ENCODE results near the gene PPP1CA.
A peak's percentile ranks its signal among the peaks of the same experiment; 100 is the strongest.

PPP1CA gene

DNA sequence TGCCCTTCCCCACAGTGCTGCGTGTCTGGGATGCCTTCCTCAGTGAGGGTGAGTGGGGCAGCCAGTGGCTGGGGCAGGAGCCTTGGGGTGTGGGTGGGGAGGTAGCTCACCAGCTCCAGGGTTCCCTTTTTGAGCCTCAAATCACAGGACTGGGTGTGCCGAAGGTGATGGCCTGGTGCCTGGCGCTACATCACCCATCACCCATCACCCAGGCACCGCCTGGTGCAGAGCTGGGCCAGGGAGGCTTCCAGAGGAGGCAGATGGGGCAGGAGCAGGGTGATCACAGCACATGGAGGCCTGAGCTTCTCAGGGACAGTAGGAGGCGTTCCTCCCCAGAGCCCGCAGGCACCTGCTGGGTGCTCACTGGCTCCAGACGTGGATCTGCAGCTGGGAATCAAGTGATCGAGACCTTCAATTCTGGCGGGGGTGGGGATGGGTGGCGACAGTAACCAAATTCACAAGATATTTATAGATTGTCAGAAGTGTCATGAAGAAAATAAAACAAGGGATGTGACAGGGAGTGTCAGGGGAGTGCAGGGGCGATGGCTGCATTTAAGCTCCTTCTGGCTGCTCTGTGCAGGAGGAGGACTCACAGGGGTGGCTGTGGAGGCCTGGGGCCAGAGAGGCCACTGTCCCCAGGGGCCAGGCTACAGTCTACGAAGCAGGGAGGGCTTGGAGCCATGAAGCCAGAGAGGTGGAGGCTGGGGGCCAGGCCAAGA lies 5.5 kb upstream of the PPP1CA start:
- TF ChIP-seq, protein P1, sequence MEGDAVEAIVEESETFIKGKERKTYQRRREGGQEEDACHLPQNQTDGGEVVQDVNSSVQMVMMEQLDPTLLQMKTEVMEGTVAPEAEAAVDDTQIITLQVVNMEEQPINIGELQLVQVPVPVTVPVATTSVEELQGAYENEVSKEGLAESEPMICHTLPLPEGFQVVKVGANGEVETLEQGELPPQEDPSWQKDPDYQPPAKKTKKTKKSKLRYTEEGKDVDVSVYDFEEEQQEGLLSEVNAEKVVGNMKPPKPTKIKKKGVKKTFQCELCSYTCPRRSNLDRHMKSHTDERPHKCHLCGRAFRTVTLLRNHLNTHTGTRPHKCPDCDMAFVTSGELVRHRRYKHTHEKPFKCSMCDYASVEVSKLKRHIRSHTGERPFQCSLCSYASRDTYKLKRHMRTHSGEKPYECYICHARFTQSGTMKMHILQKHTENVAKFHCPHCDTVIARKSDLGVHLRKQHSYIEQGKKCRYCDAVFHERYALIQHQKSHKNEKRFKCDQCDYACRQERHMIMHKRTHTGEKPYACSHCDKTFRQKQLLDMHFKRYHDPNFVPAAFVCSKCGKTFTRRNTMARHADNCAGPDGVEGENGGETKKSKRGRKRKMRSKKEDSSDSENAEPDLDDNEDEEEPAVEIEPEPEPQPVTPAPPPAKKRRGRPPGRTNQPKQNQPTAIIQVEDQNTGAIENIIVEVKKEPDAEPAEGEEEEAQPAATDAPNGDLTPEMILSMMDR (IDR thresholded peaks at IDR 0.05; ENCODE audit: low read depth, low read length), result peak; percentile 8; the same call in 1 of the 2 replicates
- TF ChIP-seq EZH2phosphoT487 (IDR thresholded peaks at IDR 0.05; ENCODE audit: low read depth), result no peak
- Histone ChIP-seq H4K20me1 (ENCODE audit: insufficient read depth, low read length) (no peaks in the 10 kb centered on the region), H3K36me3 (replicated peaks; ENCODE audit: low read depth, low read length) (no peaks in the 10 kb centered on the region), H3K9ac (ENCODE audit: low read length) (no peak overlapping the region), H3K79me2 (ENCODE audit: low read length) (no peaks in the 10 kb centered on the region), H2AFZ (ENCODE audit: low read depth, low read length) (no peak overlapping the region), H3K4me2 (ENCODE audit: low read length) (no peak overlapping the region), H3K9me3 (ENCODE audit: insufficient read depth, low read length) (no peaks in the 10 kb centered on the region), H3K27me3 (ENCODE audit: low read depth, low read length) (peaks cover 9% of the 10 kb centered on the region), H3K4me3 (ENCODE audit: low read length) (no peak overlapping the region), H3K4me1 (ENCODE audit: low read length) (peaks cover 53% of the 10 kb centered on the region), H3K27ac (ENCODE audit: low read length) (no peak overlapping the region)

DNA sequence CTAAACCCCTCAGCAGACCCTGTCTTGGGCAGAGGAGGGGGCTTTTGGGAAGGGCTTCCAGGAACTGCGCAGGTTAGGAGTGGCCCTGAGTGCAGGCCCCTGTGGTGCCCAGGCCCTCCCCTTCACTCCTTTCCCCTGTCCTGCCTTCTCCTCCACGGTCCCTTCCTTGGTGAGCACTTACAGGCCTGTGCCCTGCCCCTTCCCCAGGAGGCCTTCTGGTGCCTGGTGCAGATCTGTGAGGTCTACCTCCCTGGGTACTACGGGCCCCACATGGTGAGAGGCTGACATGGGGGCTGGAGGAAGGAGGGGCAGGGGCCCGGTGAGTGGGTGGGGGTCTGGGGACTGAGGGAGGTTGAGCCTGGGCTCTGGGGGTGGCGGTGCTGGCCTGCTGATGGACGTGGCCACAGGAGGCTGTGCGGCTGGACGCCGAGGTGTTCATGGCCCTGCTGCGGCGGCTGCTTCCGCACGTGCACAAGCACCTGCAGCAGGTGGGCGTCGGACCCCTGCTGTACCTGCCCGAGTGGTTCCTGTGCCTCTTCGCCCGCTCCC lies 4.8 kb upstream of the PPP1CA start:
- H3K27ac ChIP-seq (ENCODE audit: low read length), result no peak overlapping the region
- H4K20me1 ChIP-seq (ENCODE audit: insufficient read depth, low read length), result no peaks in the 10 kb centered on the region
- no peak for TF ChIP-seq EZH2phosphoT487 (IDR thresholded peaks at IDR 0.05; ENCODE audit: low read depth)
- TF ChIP-seq, protein P1 (IDR thresholded peaks at IDR 0.05; ENCODE audit: low read depth, low read length), result no peak
- H3K79me2 ChIP-seq (ENCODE audit: low read length), result no peaks in the 10 kb centered on the region; the same call in 1 of the 2 replicates
- H3K9ac ChIP-seq (ENCODE audit: low read length), result no peak overlapping the region
- H3K27me3 ChIP-seq (ENCODE audit: low read depth, low read length), result peaks cover 3% of the 10 kb centered on the region; the same call in 1 of the 2 replicates
- no peak overlapping the region for H3K4me3 ChIP-seq (ENCODE audit: low read length)
- H3K9me3 ChIP-seq (ENCODE audit: insufficient read depth, low read length), result no peaks in the 10 kb centered on the region
- H3K36me3 ChIP-seq (replicated peaks; ENCODE audit: low read depth, low read length), result no peaks in the 10 kb centered on the region
- H3K4me2 ChIP-seq (ENCODE audit: low read length), result no peak overlapping the region
- peaks cover 48% of the 10 kb centered on the region for H3K4me1 ChIP-seq (ENCODE audit: low read length)
- no peak overlapping the region for H2AFZ ChIP-seq (ENCODE audit: low read depth, low read length)

DNA sequence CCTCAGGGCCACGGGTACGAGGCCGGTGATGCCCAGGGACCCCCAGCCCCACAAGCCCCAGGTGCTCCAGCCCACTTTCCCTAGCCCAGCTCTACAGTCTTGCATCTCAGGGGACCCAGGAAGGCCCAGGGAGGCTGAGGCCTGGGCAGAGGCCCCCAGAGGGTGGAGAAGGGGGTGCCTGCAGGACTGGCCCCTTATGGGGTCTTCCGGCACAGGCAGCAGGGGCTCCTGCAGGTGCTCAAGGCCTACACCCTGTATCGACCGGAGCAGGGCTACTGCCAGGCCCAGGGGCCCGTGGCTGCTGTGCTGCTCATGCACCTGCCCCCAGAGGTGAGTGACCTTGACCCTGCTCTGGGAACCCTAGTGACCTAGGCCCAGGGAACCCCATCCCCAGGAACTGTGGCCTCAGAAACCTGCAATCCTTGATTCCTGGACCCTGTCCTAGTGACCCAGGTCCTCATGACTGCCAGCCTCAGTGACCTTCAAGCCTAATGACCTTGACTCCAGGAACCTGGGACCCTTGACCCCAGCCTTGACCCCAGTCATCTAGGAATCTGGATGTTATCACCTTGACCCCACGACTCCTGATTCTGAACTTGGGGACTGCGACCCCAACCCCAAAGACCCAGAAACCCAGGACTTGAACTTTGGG lies 4.2 kb upstream of the PPP1CA start:
- H3K9ac ChIP-seq (ENCODE audit: low read length), result no peak overlapping the region
- no peak overlapping the region for H3K4me2 ChIP-seq (ENCODE audit: low read length)
- H3K27ac ChIP-seq (ENCODE audit: low read length), result no peak overlapping the region
- peaks cover 1% of the 10 kb centered on the region; the same call in 1 of the 2 replicates for H4K20me1 ChIP-seq (ENCODE audit: insufficient read depth, low read length)
- H3K9me3 ChIP-seq (ENCODE audit: insufficient read depth, low read length), result no peaks in the 10 kb centered on the region
- H3K79me2 ChIP-seq (ENCODE audit: low read length), result peaks cover 7% of the 10 kb centered on the region
- no peak overlapping the region for H2AFZ ChIP-seq (ENCODE audit: low read depth, low read length)
- H3K27me3 ChIP-seq (ENCODE audit: low read depth, low read length), result no peaks in the 10 kb centered on the region
- H3K4me3 ChIP-seq (ENCODE audit: low read length), result no peak overlapping the region
- H3K4me1 ChIP-seq (ENCODE audit: low read length), result peaks cover 49% of the 10 kb centered on the region
- TF ChIP-seq EZH2phosphoT487 (IDR thresholded peaks at IDR 0.05; ENCODE audit: low read depth), result no peak
- TF ChIP-seq, protein P1 (IDR thresholded peaks at IDR 0.05; ENCODE audit: low read depth, low read length), result no peak
- H3K36me3 ChIP-seq (replicated peaks; ENCODE audit: low read depth, low read length), result peaks cover under 1% of the 10 kb centered on the region

DNA sequence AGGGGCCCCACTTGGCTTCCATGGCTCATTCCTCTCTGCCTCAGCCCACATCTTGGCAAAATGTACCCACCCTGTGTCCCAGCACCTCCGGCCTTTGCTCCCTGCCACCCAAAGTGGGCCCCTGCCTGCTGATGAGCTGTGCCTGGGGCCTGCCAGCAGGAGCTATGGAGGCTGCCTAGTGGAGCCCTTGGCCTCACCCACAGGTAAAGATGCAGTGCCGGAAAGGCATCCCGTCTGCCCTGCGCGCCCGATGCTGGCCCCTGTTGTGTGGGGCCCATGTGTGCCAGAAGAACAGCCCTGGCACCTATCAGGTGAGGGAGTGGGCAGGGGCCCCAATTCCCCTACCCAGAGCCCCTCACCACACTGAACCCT lies 3.5 kb upstream of the PPP1CA start:
- Histone ChIP-seq H2AFZ (ENCODE audit: low read depth, low read length) (no peak overlapping the region), H3K27me3 (ENCODE audit: low read depth, low read length) (no peaks in the 10 kb centered on the region), H3K9ac (ENCODE audit: low read length) (no peak overlapping the region), H3K79me2 (ENCODE audit: low read length) (peaks cover 13% of the 10 kb centered on the region), H3K27ac (ENCODE audit: low read length) (no peak overlapping the region), H3K4me2 (ENCODE audit: low read length) (peak overlapping the region; percentile 98), H3K4me1 (ENCODE audit: low read length) (peaks cover 54% of the 10 kb centered on the region), H3K36me3 (replicated peaks; ENCODE audit: low read depth, low read length) (peaks cover 7% of the 10 kb centered on the region), H3K9me3 (ENCODE audit: insufficient read depth, low read length) (no peaks in the 10 kb centered on the region), H3K4me3 (ENCODE audit: low read length) (no peak overlapping the region), H4K20me1 (ENCODE audit: insufficient read depth, low read length) (peaks cover 7% of the 10 kb centered on the region; the same call in 1 of the 2 replicates)
- TF ChIP-seq EZH2phosphoT487 (IDR thresholded peaks at IDR 0.05; ENCODE audit: low read depth), result no peak
- TF ChIP-seq, protein P1 (IDR thresholded peaks at IDR 0.05; ENCODE audit: low read depth, low read length), result no peak

All from OCI-LY3 (cell line).